ENCODE results near the gene SCN4A. TPM values are rescaled to one million over a fixed set of nuclear protein-coding genes. Genes with fewer than 3 reads are reported as not detected.

SCN4A gene
- total RNA-seq, 2 experiments from 2014 or later: 0.02 TPM; not detected in 1

GRCh38 chr17:63973247-63973646 is 529 bp upstream of the SCN4A start:
- H3K9me3 Mint-ChIP-seq (ENCODE audit: low read depth): no peaks in the 10 kb centered on the region
- CTCF ChIA-PET: no interaction called here
- H3K27ac Mint-ChIP-seq: no peak overlapping the region
- no peaks in the 10 kb centered on the region for H3K36me3 Mint-ChIP-seq
- peaks cover 13% of the 10 kb centered on the region for H3K4me1 Mint-ChIP-seq
- no peak for DNase-seq
- ATAC-seq: no peak
- peaks cover 25% of the 10 kb centered on the region for H3K27me3 Mint-ChIP-seq
- no peak overlapping the region for H3K4me3 Mint-ChIP-seq

DNA sequence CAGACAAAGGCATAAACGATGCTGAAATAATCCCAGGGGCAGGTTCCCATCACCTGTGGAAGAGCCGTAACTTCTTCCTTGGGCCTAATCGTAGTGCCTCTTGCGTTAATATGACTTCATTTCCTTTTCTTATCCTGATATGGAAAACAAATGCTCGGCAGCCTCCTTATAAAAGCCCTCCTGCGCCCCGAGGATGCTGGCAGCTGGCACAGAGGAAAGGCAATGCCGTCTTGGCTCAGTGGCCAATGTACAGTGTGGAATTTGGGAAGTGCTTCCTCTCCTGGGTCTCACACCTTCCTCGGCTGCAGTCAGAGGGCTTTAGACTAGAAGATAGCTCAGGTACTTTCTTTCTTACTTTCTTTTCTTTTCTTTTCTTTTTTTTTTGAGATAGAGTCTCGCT is 3.4 kb downstream of the SCN4A start:
- Mint-ChIP-seq H3K36me3 (no peaks in the 10 kb centered on the region), H3K27ac (no peak overlapping the region), H3K27me3 (peaks cover 10% of the 10 kb centered on the region), H3K9me3 (ENCODE audit: low read depth) (no peaks in the 10 kb centered on the region), H3K4me3 (no peak overlapping the region), H3K4me1 (peaks cover 13% of the 10 kb centered on the region)
- no peak for ATAC-seq
- CTCF ChIA-PET: interaction anchor here (0.6 to 2.7 kb wide), 6 partner anchors 13 to 103 kb away, joined by 3 to 25 read pairs (median 4); partner anchors contain the start of gene ICAM2
- no peak for DNase-seq

DNA sequence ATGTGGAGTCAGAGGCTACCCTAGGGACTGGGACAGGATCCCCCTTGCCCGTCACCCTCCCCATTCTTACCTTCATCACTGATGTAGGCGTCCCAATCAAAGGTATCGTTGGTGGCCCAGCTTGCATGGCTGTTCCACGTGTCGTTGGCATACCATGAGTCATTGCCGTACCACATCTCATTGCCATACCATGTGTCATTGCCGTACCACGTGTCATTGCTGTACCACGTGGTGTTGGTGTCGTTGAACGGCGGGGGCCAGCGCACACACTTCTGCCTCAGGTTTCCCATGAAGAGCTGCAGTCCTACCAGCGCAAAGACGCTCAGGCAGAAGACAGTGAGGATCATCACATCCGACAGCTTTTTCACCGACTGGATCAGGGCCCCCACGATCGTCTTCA is 4.8 kb downstream of the SCN4A start:
- Mint-ChIP-seq H3K4me3 (no peak overlapping the region), H3K4me1 (peaks cover 12% of the 10 kb centered on the region), H3K27me3 (peaks cover 10% of the 10 kb centered on the region), H3K9me3 (ENCODE audit: low read depth) (no peaks in the 10 kb centered on the region), H3K36me3 (no peaks in the 10 kb centered on the region), H3K27ac (no peak overlapping the region)
- ATAC-seq (no peak), DNase-seq (no peak)
- CTCF ChIA-PET: interaction anchor here (0.7 to 2.7 kb wide), 8 partner anchors 9 to 58 kb away, joined by 3 to 25 read pairs (median 5); no protein-coding TSS in a partner anchor

- CTCF ChIA-PET: interaction anchor here (1.0 to 2.7 kb wide), 4 partner anchors 20 to 56 kb away, joined by 3 to 25 read pairs (median 7); partner anchors contain the start of genes CSHL1 and ICAM2
- H3K9me3 Mint-ChIP-seq (ENCODE audit: low read depth): no peaks in the 10 kb centered on the region
- peak; percentile 79 for ATAC-seq
- DNase-seq: peak; percentile 78
- H3K4me3 Mint-ChIP-seq: no peak overlapping the region
- no peaks in the 10 kb centered on the region for H3K36me3 Mint-ChIP-seq
- H3K27me3 Mint-ChIP-seq: peaks cover 10% of the 10 kb centered on the region
- peaks cover 12% of the 10 kb centered on the region for H3K4me1 Mint-ChIP-seq
- no peak overlapping the region for H3K27ac Mint-ChIP-seq
Measured at GRCh38 chr17:63966646-63967264, 6.0 kb downstream of the SCN4A start.

- no peak for ATAC-seq
- CTCF ChIA-PET: interaction anchor here (2.4 kb wide), 1 partner anchor 16 kb away, joined by 10 read pairs; no protein-coding TSS in a partner anchor
Measured at GRCh38 chr17:63963123-63963522, 9.6 kb downstream of the SCN4A start.

DNA sequence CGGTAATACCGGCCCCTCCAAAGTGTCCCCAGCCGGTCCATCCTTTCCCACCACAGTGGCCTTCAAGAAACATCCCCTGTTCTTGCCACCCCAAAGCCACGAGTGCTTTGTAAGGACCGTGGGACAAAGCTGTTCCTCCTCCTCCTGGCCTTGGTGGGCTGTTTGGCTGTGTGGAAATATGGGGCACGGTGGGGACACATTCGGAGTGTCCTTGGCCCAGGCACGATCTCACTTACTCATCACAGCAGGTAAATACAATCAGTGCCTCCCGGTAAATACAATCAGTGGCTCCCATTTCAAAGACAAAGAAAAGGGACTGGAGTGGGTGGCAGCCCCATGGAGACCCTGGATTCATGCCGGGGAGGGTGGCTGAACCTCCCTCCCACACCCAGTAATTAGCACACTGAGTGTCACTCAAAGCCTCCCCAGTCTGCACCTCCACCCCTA is 10.4 kb downstream of the SCN4A start:
- no peaks in the 10 kb centered on the region for H3K9me3 Mint-ChIP-seq (ENCODE audit: low read depth)
- H3K27ac Mint-ChIP-seq: no peak overlapping the region
- peaks cover 13% of the 10 kb centered on the region for H3K4me1 Mint-ChIP-seq
- H3K27me3 Mint-ChIP-seq: no peaks in the 10 kb centered on the region
- ATAC-seq: no peak
- no peak for DNase-seq
- H3K36me3 Mint-ChIP-seq: no peaks in the 10 kb centered on the region
- CTCF ChIA-PET: interaction anchor here (1.1 to 1.9 kb wide), 3 partner anchors 23 to 63 kb away, joined by 3 to 6 read pairs (median 3); no protein-coding TSS in a partner anchor
- H3K4me3 Mint-ChIP-seq: no peak overlapping the region

More at GRCh38 chr17:63963123-63963522, 9.6 kb downstream of the SCN4A start:
- peaks cover 14% of the 10 kb centered on the region for H3K4me1 Mint-ChIP-seq
- DNase-seq: no peak
- H3K9me3 Mint-ChIP-seq (ENCODE audit: low read depth): no peaks in the 10 kb centered on the region
- no peaks in the 10 kb centered on the region for H3K27me3 Mint-ChIP-seq
- H3K4me3 Mint-ChIP-seq: no peak overlapping the region
- no peak overlapping the region for H3K27ac Mint-ChIP-seq
- no peaks in the 10 kb centered on the region for H3K36me3 Mint-ChIP-seq

DNA sequence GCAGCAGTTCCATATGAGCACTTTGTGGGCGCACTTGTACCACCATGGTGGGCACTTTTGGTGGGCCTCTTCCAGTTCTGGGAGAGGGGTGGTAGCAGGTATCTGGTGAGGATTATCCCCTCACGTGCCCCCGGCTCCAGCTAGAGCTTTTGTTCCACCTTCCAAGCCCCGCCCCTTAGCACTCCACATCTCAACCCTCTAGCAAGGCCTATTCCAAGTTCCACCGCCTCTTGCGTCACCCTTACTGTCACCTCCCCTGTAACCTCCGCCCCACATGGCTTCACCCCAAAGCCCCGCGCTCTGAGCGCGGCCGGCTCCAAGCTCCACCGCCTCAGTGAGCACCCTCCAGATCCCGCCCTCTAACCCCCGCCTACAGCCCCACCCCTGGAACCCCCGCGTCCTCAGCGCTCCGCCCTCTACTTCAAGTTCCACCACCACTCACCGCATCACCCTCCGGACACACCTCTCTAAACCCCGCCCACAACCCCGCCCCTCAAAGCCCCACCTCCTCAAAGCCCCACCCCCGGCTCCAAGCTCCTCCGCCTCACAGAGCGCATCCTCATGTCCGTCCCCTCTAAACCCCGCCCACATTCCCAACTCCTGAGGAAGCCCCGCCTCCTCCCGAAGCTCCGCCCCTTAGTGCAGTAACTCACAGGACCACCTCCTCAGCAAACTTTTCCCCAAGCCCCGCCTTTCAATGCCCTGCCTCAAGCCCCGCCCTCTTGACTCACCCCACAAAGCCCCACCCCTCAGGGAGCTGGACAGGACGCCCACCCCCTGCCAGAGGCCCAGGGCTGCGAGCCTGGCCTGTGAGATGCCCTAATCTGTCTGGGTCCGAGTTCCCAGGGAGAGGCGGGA is 11.1 kb downstream of the SCN4A start:
- H3K4me1 Mint-ChIP-seq: peaks cover 6% of the 10 kb centered on the region
- CTCF ChIA-PET: interaction anchor here (1.0 to 1.9 kb wide), 7 partner anchors 13 to 64 kb away, joined by 3 to 6 read pairs (median 3); no protein-coding TSS in a partner anchor
- peak; percentile 60 for ATAC-seq
- no peaks in the 10 kb centered on the region for H3K36me3 Mint-ChIP-seq
- H3K9me3 Mint-ChIP-seq (ENCODE audit: low read depth): no peaks in the 10 kb centered on the region
- DNase-seq: peak; percentile 54
- H3K4me3 Mint-ChIP-seq: no peak overlapping the region
- no peaks in the 10 kb centered on the region for H3K27me3 Mint-ChIP-seq
- H3K27ac Mint-ChIP-seq: no peak overlapping the region

DNA sequence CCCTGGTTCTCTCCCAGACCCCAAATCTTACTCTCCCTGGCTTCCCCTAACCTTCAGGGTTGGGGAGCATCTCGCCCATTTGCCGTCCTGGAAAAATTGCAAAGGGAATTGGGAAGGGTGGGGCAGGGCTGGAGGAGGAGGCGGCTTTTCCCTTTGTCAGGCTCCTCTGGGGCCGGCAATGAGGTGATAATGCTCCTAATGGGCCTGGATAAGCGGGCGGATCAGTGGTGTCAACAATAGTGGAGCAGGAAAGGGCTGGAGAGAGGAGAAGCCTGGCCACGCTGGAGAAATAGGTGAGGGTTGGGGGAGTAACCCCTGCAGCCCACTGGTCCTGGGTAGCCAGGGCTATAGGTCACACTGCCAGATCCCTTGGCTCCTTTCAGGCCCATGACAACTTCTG is 12.3 kb downstream of the SCN4A start:
- DNase-seq (no peak), ATAC-seq (no peak)
- Mint-ChIP-seq H3K9me3 (ENCODE audit: low read depth) (no peaks in the 10 kb centered on the region), H3K36me3 (no peaks in the 10 kb centered on the region), H3K27ac (no peak overlapping the region), H3K4me3 (no peak overlapping the region), H3K27me3 (no peaks in the 10 kb centered on the region), H3K4me1 (peaks cover 2% of the 10 kb centered on the region)
- CTCF ChIA-PET: interaction anchor here (1.2 kb wide), 1 partner anchor 111 kb away, joined by 4 read pairs; no protein-coding TSS in a partner anchor

DNA sequence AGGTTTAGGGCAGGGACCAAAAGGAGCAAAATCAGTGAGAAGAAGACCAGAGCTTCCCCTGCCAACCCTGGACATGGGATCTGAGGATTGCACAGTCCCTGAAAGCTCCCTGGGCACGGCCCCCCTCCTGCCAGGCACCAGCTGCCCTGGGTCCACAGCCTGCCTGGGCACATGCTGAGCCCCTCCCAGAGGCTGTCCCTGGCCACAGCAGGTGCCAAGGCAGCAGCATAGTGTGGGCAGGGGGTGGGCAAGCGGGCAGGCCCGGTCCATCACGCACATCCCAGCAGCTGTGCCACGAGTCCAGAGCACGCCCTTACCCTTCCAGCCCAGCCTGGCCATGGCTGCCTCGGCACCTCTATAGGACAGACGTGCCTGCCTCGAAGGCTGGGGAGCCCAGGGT is 12.7 kb downstream of the SCN4A start:
- H3K27me3 Mint-ChIP-seq: no peaks in the 10 kb centered on the region
- peaks cover 4% of the 10 kb centered on the region for H3K4me1 Mint-ChIP-seq
- CTCF ChIA-PET: interaction anchor here (1.2 to 1.4 kb wide), 2 partner anchors 65 to 111 kb away, joined by 3 to 4 read pairs; no protein-coding TSS in a partner anchor
- ATAC-seq (no peak), DNase-seq (no peak)
- H3K27ac Mint-ChIP-seq: no peak overlapping the region
- no peak overlapping the region for H3K4me3 Mint-ChIP-seq
- no peaks in the 10 kb centered on the region for H3K36me3 Mint-ChIP-seq
- H3K9me3 Mint-ChIP-seq (ENCODE audit: low read depth): no peaks in the 10 kb centered on the region

GRCh38 chr17:63956296-63956920 is 16.3 kb downstream of the SCN4A start:
- Mint-ChIP-seq H3K27me3 (no peaks in the 10 kb centered on the region), H3K4me1 (peaks cover 21% of the 10 kb centered on the region), H3K4me3 (no peak overlapping the region), H3K27ac (no peak overlapping the region), H3K36me3 (no peaks in the 10 kb centered on the region), H3K9me3 (ENCODE audit: low read depth) (no peaks in the 10 kb centered on the region)
- no peak for ATAC-seq
- CTCF ChIA-PET: interaction anchor here (1.0 to 5.5 kb wide), 7 partner anchors 10 to 70 kb away, joined by 3 to 23 read pairs (median 6); partner anchors contain the start of gene GH1
- no peak for DNase-seq

- Mint-ChIP-seq H3K27ac (no peak overlapping the region), H3K9me3 (ENCODE audit: low read depth) (no peaks in the 10 kb centered on the region), H3K36me3 (no peaks in the 10 kb centered on the region), H3K4me1 (peaks cover 20% of the 10 kb centered on the region), H3K4me3 (no peak overlapping the region), H3K27me3 (no peaks in the 10 kb centered on the region)
- CTCF ChIA-PET: interaction anchor here (1.0 to 5.5 kb wide), 7 partner anchors 10 to 70 kb away, joined by 3 to 23 read pairs (median 6); partner anchors contain the start of gene GH1
- no peak for ATAC-seq
- DNase-seq: no peak
Measured at GRCh38 chr17:63955791-63956190, 16.9 kb downstream of the SCN4A start.

DNA sequence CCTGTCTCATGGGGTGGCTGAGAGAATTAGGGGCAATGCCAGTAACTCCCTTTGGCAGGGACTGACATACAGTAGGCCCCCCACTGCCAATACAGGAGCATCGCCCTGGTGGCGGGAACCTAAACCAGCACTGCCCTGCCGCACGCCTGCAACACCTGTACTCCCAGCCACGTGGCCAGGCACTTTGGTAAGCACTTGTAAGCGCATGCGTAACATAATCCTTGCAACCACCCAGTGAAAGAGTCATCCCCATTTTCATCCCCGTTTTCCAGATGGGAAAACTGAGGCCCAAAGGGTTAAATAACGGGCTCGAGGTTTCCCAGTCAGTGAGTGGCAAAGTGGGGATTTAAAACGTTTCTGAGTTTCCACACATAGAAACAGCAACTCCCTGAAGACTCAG is 17.5 kb downstream of the SCN4A start:
- H3K27me3 Mint-ChIP-seq: no peaks in the 10 kb centered on the region
- no peak overlapping the region for H3K4me3 Mint-ChIP-seq
- H3K9me3 Mint-ChIP-seq (ENCODE audit: low read depth): no peaks in the 10 kb centered on the region
- H3K4me1 Mint-ChIP-seq: peaks cover 20% of the 10 kb centered on the region
- no peaks in the 10 kb centered on the region for H3K36me3 Mint-ChIP-seq
- DNase-seq (no peak), ATAC-seq (no peak)
- CTCF ChIA-PET: interaction anchor here (1.1 to 5.5 kb wide), 7 partner anchors 9 to 178 kb away, joined by 3 to 23 read pairs (median 9); partner anchors contain the start of gene GH1
- H3K27ac Mint-ChIP-seq: no peak overlapping the region
